Activated T-cell treated with anti-CD3 and anti-CD28 coated beads, Interleukin-2, amount 50 U/mL, for 24 hours (primary cell): ENCODE results near the gene LIX1.
"Not testable (repeated sequence)": the region's sequence is repeated elsewhere in the genome, so short reads cannot be mapped to it uniquely, and the experiment has no call there.

ENCODE experiments used
- DNase-seq: peaks from one replicate; pipeline ENCODE4 v3.0.0-alpha.2; 2020
- H3K27ac Mint-ChIP-seq: 2 replicates; pipeline ENCODE4 v1.8.0; 2020; ENCODE audit warnings: mild to moderate bottlenecking, mixed read lengths
- H3K27me3 Mint-ChIP-seq: 2 replicates; pipeline ENCODE4 v1.8.0; 2020; ENCODE audit warnings: mixed read lengths
- H3K36me3 Mint-ChIP-seq: 2 replicates; pipeline ENCODE4 v1.8.0; 2020; ENCODE audit warnings: low read depth, mixed read lengths
- H3K4me1 Mint-ChIP-seq: 2 replicates; pipeline ENCODE4 v1.8.0; 2020; ENCODE audit warnings: low read depth, mixed read lengths
- H3K4me3 Mint-ChIP-seq: 2 replicates; pipeline ENCODE4 v1.8.0; 2020; ENCODE audit warnings: mild to moderate bottlenecking, moderate library complexity, mixed read lengths
- H3K9me3 Mint-ChIP-seq: 2 replicates; pipeline ENCODE4 v1.8.0; 2020; ENCODE audit warnings: mixed read lengths

The LIX1 gene

DNA sequence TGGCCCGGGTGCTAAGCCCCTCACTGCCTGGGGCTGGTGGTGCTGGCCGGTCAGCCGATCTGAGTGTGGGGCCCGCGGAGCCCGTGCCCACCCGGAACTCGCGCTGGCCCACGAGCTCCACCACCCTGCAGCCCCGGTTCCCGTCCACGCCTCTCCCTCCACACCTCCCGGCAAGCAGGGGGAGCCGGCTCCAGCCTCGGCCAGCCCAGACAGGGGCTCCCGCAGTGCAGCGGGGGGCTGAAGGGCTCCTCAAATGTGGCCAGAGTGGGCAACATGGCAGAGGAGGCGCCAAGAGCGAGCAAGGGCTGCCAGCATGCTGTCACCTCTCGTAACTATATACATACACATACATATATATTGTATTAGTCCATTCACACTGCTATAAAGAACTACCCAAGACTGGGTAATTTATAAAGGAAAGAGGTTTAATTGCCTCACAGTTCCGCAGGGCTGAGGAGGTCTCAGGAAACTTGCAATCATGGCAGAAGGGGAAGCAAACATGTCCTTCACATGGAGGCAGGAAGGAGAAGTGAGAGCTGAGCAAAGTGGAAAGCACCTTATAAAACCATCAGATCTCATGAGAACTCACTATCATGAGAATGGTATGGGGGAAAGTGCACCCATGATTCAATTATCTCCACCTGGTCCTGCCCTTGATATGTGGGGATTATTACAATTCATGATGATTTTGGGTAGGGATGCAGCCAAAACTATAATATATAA, 56.8 kb downstream of the LIX1 start:
- Mint-ChIP-seq H3K27ac (no peak overlapping the region), H3K4me3 (no peak overlapping the region), H3K9me3 (peaks cover 3% of the 10 kb centered on the region), H3K36me3 (no peaks in the 10 kb centered on the region), H3K4me1 (peaks cover 8% of the 10 kb centered on the region), H3K27me3 (no peaks in the 10 kb centered on the region)
- DNase-seq, result no peak

DNA sequence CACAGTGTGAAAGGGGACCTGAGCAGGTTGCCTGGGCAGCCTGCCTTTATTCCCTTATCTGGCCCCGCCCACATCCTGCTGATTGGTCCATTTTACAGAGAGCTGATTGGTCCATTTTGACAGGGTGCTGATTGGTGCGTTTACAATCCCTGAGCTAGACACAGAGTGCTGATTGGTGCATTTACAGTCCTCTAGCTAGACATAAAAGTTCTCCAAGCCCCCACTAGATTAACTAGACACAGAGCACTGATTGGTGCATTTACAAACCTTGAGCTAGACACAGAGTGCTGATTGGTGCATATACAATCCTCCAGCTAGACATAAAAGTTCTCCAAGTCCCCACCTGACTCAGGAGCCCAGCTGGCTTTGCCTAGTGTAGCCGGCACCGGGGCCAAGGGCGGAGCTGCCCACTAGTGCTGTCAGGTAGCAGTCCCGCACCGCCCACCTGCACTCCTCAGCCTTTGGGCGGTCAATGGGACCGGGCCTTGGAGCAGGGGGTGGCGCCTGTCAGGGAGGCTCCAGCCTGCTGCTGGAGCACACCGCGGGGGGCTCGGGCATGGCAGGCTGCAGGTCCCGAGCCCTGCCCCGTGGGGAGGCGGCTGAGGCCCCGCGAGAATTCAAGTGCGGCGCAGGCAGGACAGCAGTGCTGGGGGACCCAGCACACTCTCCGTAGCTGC, 57.5 kb downstream of the LIX1 start:
- not testable (repeated sequence) for H3K36me3 Mint-ChIP-seq, H3K4me3 Mint-ChIP-seq, H3K27ac Mint-ChIP-seq, H3K4me1 Mint-ChIP-seq, H3K27me3 Mint-ChIP-seq, H3K9me3 Mint-ChIP-seq, DNase-seq

DNA sequence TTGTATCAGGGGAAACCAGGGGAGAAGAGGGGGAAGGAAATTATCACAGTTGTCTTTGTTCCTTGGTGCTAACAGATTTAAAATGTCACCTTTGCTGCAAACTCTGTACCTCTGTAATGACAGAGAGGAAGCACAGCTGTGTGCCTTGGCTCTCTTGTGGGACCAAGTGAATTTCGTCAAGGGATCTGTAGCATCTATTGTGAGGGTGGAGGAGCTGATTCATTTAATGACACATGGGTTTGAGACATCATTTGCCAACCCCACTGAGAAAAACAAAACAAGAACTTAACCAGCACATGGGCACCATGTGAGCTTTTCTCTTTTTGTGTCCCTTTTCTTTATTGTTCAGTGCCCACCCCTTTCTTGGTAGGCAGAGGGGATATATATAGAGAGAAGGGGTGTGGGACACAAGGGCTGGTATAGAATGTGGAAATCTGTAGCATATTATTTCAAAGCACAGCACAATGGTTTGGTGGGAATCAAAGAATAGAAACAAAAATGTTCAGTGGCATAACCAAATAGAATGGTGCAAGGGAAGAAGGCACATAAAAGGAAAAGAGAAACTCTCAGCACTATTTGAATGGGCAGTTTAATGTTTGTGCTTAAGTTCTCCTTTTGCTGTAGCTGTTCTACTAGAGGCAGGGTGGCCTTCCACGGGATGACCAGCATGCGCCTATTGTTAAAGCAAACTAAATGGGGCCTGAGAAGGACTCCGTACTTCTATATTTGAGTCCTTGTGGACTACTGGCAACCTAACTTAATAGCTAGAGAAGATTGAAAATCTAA, 63.3 kb downstream of the LIX1 start:
- Mint-ChIP-seq H3K36me3 (no peaks in the 10 kb centered on the region), H3K27ac (no peak overlapping the region), H3K4me3 (no peak overlapping the region), H3K9me3 (no peaks in the 10 kb centered on the region), H3K27me3 (no peaks in the 10 kb centered on the region), H3K4me1 (peaks cover 13% of the 10 kb centered on the region)
- DNase-seq, result no peak

DNA sequence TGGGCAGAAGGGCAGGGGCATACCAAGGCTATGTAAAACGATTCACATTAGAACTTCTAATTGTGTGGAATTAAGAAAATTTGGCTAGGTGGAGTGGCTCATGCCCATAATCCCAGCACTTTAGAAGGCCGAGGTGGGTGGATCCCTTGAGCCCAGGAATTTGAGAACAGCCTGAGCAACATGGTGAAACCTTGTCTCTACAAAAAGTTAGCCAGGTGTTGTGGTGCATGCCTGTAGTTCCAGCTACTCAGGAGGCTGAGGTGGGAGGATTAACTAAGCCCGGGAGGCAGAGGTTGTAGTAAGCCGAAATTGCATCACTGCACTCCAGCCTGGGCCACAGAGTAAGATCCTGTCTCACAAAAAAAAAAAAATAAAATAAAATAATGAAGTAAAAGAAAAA, 65.2 kb downstream of the LIX1 start:
- no peak overlapping the region for H3K27ac Mint-ChIP-seq
- H3K4me1 Mint-ChIP-seq, result peaks cover 12% of the 10 kb centered on the region
- H3K9me3 Mint-ChIP-seq, result no peaks in the 10 kb centered on the region
- H3K4me3 Mint-ChIP-seq, result no peak overlapping the region
- no peaks in the 10 kb centered on the region for H3K36me3 Mint-ChIP-seq
- peaks cover 2% of the 10 kb centered on the region for H3K27me3 Mint-ChIP-seq
- no peak for DNase-seq

DNA sequence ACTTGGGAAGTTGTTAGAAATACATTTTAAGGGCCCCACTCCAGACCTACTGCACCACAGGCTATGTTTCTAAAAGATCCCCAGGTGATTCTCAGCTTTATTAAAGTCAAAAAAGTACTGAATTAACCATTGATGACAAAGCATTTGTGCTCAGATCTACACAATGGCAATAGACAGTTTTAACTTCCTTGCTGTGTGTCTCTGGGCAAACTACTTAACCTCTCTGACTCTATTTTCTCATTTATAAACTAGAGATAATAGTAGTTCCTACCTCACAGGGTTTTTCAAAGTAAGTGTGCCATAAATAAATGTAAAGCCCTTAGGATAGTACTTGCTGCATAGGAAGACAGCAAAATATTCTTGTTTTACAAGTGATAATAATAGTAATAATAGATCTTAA, 66.3 kb downstream of the LIX1 start:
- DNase-seq, result no peak
- Mint-ChIP-seq H3K27ac (no peak overlapping the region), H3K27me3 (peaks cover 2% of the 10 kb centered on the region), H3K4me3 (no peak overlapping the region), H3K36me3 (no peaks in the 10 kb centered on the region), H3K9me3 (no peaks in the 10 kb centered on the region), H3K4me1 (peaks cover 6% of the 10 kb centered on the region)

DNA sequence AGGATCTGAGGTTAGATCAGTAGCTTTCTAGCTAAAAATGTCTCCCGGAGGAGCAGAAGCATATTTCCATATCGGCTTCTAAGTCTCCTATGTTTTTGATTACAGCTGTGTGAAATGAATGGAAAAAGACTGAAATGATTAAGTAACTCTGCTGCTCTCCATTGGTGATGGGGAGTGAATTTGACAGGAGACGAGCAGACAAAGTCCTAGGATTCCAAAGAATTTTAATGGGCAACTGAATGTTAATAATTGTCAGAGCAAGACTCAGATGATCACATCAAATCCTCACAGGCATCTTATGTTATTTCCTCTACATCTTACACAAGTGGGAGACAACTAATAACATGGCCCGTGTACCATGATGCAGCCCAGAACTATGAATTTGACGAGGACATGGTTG, 66.8 kb downstream of the LIX1 start:
- H3K27me3 Mint-ChIP-seq, result peaks cover 2% of the 10 kb centered on the region
- no peak for DNase-seq
- H3K9me3 Mint-ChIP-seq, result no peaks in the 10 kb centered on the region
- H3K27ac Mint-ChIP-seq, result no peak overlapping the region
- H3K4me1 Mint-ChIP-seq, result peaks cover 6% of the 10 kb centered on the region
- H3K4me3 Mint-ChIP-seq, result no peak overlapping the region
- H3K36me3 Mint-ChIP-seq, result no peaks in the 10 kb centered on the region

DNA sequence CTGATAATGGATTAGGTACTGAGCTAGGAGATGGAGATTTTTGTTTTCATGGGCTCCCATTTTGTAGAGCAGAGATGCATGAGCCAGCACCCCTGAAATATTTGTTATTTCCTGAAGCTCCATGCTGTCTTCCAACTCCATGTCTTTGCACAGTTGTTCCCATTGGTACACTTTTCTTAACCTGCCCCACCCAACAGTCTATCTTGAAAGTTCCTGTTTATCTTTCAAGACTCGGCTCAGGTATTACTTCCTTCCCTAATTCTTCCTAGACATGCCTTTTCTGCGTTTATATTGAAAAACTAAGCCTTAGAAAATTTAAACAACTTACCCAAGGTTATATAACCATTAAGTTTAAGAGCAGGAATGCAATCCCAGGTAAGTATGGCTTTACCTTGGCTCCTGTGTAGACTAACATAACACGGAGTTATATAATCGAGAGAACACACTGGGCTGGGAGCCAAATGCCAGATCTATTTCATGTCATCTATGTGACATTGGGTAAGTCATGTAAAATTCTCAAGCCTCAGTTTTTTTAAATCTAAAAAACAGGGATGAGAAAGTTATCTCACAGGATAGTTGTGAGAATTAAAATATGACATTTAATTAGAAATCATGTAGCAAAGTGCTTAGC, 67.4 kb downstream of the LIX1 start:
- Mint-ChIP-seq H3K27ac (no peak overlapping the region), H3K4me1 (peaks cover 6% of the 10 kb centered on the region), H3K27me3 (peaks cover 2% of the 10 kb centered on the region), H3K4me3 (no peak overlapping the region), H3K36me3 (no peaks in the 10 kb centered on the region), H3K9me3 (no peaks in the 10 kb centered on the region)
- no peak for DNase-seq

DNA sequence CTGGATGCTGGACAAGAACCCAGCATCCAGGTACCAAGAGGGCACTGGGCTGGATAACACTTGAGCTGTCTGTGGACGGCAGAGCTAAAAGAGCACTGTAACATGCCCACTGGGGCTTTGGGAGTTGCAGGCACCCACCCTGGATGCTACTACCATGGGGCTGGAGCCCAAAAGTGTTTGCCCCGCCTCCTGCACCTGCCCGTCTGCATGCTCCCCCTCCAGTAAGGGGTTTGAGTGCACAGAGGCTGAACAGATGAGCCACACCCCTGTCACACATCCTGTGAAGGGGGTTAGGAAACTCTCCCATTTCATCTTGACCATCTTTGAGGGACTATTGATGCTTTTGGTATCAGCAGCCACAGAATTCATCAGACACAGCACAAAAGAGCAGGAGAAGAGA, 69.0 kb downstream of the LIX1 start:
- no peak for DNase-seq
- H3K27ac Mint-ChIP-seq, result no peak overlapping the region
- no peaks in the 10 kb centered on the region for H3K9me3 Mint-ChIP-seq
- H3K36me3 Mint-ChIP-seq, result no peaks in the 10 kb centered on the region
- peaks cover 2% of the 10 kb centered on the region for H3K27me3 Mint-ChIP-seq
- no peaks in the 10 kb centered on the region for H3K4me1 Mint-ChIP-seq
- H3K4me3 Mint-ChIP-seq, result no peak overlapping the region

DNA sequence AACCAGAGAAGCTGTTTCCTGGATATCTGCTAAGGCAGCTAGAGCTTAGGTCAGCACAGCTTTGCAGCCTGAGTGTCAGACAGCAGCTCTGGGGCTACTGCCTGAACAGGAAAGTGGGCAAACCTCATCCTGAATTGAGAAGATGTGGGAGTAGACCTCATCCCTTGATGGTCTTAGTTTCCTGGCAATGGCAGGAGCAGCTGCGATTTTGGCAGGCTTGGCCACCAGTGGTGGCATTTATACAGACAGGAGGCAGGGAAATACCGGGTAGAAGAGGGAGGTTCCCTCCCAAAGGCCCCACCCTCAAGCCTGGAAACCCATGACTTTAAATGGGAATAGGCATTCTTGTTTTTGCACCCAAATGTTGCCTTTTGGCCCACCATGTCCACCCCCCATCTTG, 69.7 kb downstream of the LIX1 start:
- H3K4me3 Mint-ChIP-seq, result no peak overlapping the region
- H3K27ac Mint-ChIP-seq, result no peak overlapping the region
- H3K4me1 Mint-ChIP-seq, result no peaks in the 10 kb centered on the region
- peaks cover 2% of the 10 kb centered on the region for H3K27me3 Mint-ChIP-seq
- H3K36me3 Mint-ChIP-seq, result no peaks in the 10 kb centered on the region
- no peaks in the 10 kb centered on the region for H3K9me3 Mint-ChIP-seq
- DNase-seq, result no peak

DNA sequence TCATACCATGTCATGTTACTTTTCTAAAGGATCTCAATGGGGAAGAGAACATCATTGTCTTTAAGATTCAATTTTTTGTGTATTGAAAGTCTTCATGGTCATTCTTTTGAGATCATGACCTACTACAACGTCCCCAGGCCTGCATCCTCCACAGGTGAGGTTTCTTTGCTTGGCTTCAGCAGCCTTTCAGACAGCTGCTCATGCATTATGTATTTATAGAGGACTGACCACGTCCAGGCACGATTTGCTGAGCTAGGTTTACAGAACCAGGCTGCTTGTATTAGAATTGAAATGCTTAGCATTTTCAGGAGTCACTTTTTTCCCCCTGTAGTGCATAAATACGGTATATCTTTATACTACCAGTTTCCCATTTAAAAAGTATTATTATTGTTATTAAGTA, 70.4 kb downstream of the LIX1 start:
- no peak overlapping the region for H3K27ac Mint-ChIP-seq
- no peaks in the 10 kb centered on the region for H3K9me3 Mint-ChIP-seq
- H3K36me3 Mint-ChIP-seq, result no peaks in the 10 kb centered on the region
- DNase-seq, result no peak
- H3K4me1 Mint-ChIP-seq, result no peaks in the 10 kb centered on the region
- H3K27me3 Mint-ChIP-seq, result peaks cover 2% of the 10 kb centered on the region
- H3K4me3 Mint-ChIP-seq, result no peak overlapping the region

DNA sequence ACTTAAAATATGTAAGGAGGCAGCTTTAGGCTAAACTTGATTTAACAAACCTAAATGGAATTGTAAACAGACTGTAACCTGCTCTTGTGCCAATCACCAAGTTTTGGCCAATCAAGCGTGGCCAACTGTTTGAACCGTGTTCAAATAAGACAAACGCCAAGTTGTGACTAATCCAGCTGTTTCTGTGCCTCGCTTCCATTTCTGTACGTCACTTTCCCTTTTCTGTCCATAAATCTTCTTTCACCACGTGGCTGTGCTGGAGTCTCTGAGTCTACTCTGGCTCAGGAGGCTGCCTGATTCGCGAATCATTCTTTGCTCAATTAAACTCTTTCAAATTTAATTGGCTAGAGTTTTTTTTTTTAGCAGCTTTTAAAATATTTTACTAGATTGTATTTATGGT, 71.3 kb downstream of the LIX1 start:
- Mint-ChIP-seq H3K27ac (no peak overlapping the region), H3K4me1 (no peaks in the 10 kb centered on the region), H3K4me3 (no peak overlapping the region), H3K27me3 (peaks cover 2% of the 10 kb centered on the region), H3K36me3 (no peaks in the 10 kb centered on the region), H3K9me3 (no peaks in the 10 kb centered on the region)
- no peak for DNase-seq

DNA sequence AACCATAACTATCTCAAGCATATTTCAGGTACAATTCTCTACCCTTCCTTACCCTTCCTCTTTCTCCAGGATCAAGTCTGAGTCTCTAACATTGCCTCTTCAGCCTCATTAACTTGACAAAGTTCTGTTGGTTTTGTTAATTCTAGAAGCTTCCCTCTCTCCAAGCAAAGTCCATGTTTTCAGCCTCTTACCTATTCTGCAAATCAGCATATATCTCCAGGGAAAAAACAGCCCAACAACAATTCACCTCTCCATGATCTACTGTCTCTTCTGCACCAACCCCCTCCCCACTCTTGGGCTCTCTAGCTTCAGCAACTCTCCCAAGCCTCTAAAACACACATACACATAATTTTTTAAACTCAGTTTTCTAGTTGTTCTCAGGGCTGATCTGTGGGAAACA, 72.2 kb downstream of the LIX1 start:
- Mint-ChIP-seq H3K9me3 (no peaks in the 10 kb centered on the region), H3K27me3 (peaks cover 2% of the 10 kb centered on the region), H3K36me3 (no peaks in the 10 kb centered on the region), H3K4me1 (no peaks in the 10 kb centered on the region), H3K27ac (no peak overlapping the region), H3K4me3 (no peak overlapping the region)
- DNase-seq, result no peak

DNA sequence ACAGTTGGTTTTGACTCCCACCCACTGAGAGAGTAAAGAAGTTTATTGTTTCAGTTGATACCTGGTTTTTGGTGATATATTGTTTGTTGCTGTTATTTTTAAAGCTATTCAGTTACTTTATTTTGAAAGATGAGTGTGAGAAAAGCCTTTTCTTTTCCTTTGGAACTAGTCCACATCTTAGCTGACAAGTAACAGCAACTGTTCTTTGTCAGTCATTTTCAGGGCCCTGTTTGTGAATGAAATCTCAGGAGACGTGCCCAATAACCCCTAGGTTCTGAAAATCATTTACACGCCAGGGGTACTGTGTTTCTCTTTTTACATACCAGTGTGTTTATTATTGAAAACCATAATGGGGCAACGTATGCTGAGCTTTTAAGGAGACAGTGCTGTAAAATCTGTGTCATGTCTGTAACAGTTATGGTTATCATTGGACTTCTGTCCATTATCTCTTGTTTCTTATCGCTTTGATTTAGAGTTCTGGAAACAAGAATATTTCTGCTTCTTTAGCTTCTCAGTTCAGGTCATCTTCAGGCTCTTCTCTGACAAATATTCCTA, 75.0 kb downstream of the LIX1 start:
- Mint-ChIP-seq H3K4me1 (no peaks in the 10 kb centered on the region), H3K27ac (no peak overlapping the region)

DNA sequence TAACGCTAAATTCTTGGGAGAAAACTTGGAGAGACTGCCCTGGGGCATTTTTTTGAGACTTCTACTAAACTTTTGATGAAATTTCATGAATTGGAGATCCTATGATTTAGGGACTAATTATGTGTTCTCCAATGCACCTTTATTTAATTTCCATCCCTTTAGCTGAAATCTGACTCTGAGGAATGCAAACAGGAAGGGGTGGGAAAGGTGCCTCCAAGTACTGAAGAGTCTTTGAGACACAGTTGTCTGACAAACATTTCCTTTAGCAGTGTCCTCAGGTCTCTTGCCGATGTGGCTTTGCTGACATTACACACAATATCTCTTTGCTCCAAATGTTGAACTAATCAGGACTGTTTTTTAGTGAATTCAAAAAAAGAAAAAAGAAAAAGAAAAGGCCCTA, 76.9 kb downstream of the LIX1 start:
- Mint-ChIP-seq H3K4me3 (no peak overlapping the region), H3K4me1 (no peaks in the 10 kb centered on the region), H3K36me3 (no peaks in the 10 kb centered on the region), H3K9me3 (no peaks in the 10 kb centered on the region), H3K27me3 (no peaks in the 10 kb centered on the region), H3K27ac (no peak overlapping the region)
- DNase-seq, result no peak

More for the DNA sequence above, 75.0 kb downstream of the LIX1 start:
- Mint-ChIP-seq H3K4me3 (no peak overlapping the region), H3K9me3 (no peaks in the 10 kb centered on the region), H3K36me3 (no peaks in the 10 kb centered on the region), H3K27me3 (no peaks in the 10 kb centered on the region)
- no peak for DNase-seq
